Measurements from ENCODE around the gene ATP5PD.
"Not testable (repeated sequence)": the region's sequence is repeated elsewhere in the genome, so short reads cannot be mapped to it uniquely, and the experiment has no call there.

GRCh38 chr17:75025398-75025734 lies 21.4 kb downstream of the ATP5PD start:
- TF ChIP-seq POLR2AphosphoS5 (IDR thresholded peaks at IDR 0.05; ENCODE audit: borderline replicate concordance, low read depth, low read length); EZH2 (IDR thresholded peaks at IDR 0.05); FOXP2 (optimal IDR thresholded peaks at IDR 0.05; ENCODE audit: control extremely low read depth, extremely low read length, insufficient read depth): not testable (repeated sequence)
